SK-N-SH treated with all-trans-retinoic acid at 6 μM for 48 hours (cell line): ENCODE measurements around the gene PFN4.
"Not testable (repeated sequence)": the region's sequence is repeated elsewhere in the genome, so short reads cannot be mapped to it uniquely, and the experiment has no call there.

Experiments
- ATAC-seq: fragments of 200-7000 bp; cut with Tn5 transposase; 3 replicates; pipeline ENCODE4 v1.9.1; 2020; ENCODE audit warnings: mild to moderate bottlenecking, moderate library complexity
- ARNTL ChIP-seq: fragments of 450-650 bp; formaldehyde crosslinking; IDR thresholded peaks from 2 replicates; pipeline ENCODE4 v1.5.0; 2020; ENCODE audit warnings: low read depth, mild to moderate bottlenecking, moderate library complexity, borderline replicate concordance
- BACH2 ChIP-seq: fragments of 250-450 bp; sonication (Bioruptor Pico); IDR thresholded peaks from 2 replicates; pipeline ENCODE4 v1.9.0; 2021; ENCODE audit warnings: mild to moderate bottlenecking, borderline replicate concordance
- CREB5 ChIP-seq: fragments of 250-450 bp; sonication (Bioruptor Pico); IDR thresholded peaks from 2 replicates; pipeline ENCODE4 v1.5.1; 2020; ENCODE audit warnings: low read depth, mild to moderate bottlenecking, moderate library complexity
- CSDC2 ChIP-seq: fragments of 250-450 bp; sonication (Bioruptor Pico); IDR thresholded peaks from 2 replicates; pipeline ENCODE4 v1.5.0; 2020; ENCODE audit warnings: mild to moderate bottlenecking, moderate library complexity
- ESRRG ChIP-seq: fragments of 250-450 bp; sonication (Bioruptor Pico); IDR thresholded peaks from 2 replicates; pipeline ENCODE4 v1.6.1; 2021; ENCODE audit warnings: mild to moderate bottlenecking
- GLIS3 ChIP-seq: fragments of 250-450 bp; sonication (Bioruptor Pico); IDR thresholded peaks from 2 replicates; pipeline ENCODE4 v1.5.0; 2020; ENCODE audit warnings: mild to moderate bottlenecking, moderate library complexity
- ISL1 ChIP-seq: fragments of 250-450 bp; sonication (Bioruptor Pico); IDR thresholded peaks from 2 replicates; pipeline ENCODE4 v2.1.2; 2022; ENCODE audit warnings: mild to moderate bottlenecking, moderate library complexity
- POU6F1 ChIP-seq: fragments of 250-450 bp; sonication (Bioruptor Pico); IDR thresholded peaks from 2 replicates; pipeline ENCODE4 v1.8.0; 2021; ENCODE audit warnings: low read depth, mild to moderate bottlenecking, moderate library complexity, borderline replicate concordance
- PPARA ChIP-seq: fragments of 250-450 bp; sonication (Bioruptor Pico); IDR thresholded peaks from 2 replicates; pipeline ENCODE4 v1.5.0; 2020; ENCODE audit warnings: mild to moderate bottlenecking, borderline replicate concordance
- RARB ChIP-seq: fragments of 250-450 bp; sonication (Bioruptor Pico); IDR thresholded peaks from 2 replicates; pipeline ENCODE4 v1.8.0; 2021; ENCODE audit warnings: mild to moderate bottlenecking, moderate library complexity
- SNAI2 ChIP-seq: fragments of 250-450 bp; sonication (Bioruptor Pico); IDR thresholded peaks from 2 replicates; pipeline ENCODE4 v1.5.0; 2020; ENCODE audit warnings: mild to moderate bottlenecking, moderate library complexity
- TCF4 ChIP-seq: fragments of 250-450 bp; sonication (Bioruptor Pico); IDR thresholded peaks from 2 replicates; pipeline ENCODE4 v1.8.0; 2021; ENCODE audit warnings: mild to moderate bottlenecking, moderate library complexity, borderline replicate concordance
- TOX ChIP-seq: fragments of 250-450 bp; sonication (Bioruptor Pico); IDR thresholded peaks from 2 replicates; pipeline ENCODE4 v1.8.0; 2021; ENCODE audit warnings: mild to moderate bottlenecking, moderate library complexity, borderline replicate concordance
- TSHZ2 ChIP-seq: fragments of 250-450 bp; sonication (Bioruptor Pico); IDR thresholded peaks from 2 replicates; pipeline ENCODE4 v1.5.0; 2020; ENCODE audit warnings: mild to moderate bottlenecking, moderate library complexity
- ZC3H10 ChIP-seq: fragments of 250-450 bp; sonication (Bioruptor Pico); IDR thresholded peaks from 2 replicates; pipeline ENCODE4 v1.5.1; 2021; ENCODE audit warnings: mild to moderate bottlenecking, moderate library complexity
- ZFP3 ChIP-seq: fragments of 250-450 bp; sonication (Bioruptor Pico); IDR thresholded peaks from 2 replicates; pipeline ENCODE4 v1.5.0; 2020; ENCODE audit warnings: mild to moderate bottlenecking, moderate library complexity
- ZNF565 ChIP-seq: fragments of 450-650 bp; formaldehyde crosslinking; conservative IDR thresholded peaks from 2 replicates; pipeline ENCODE4 v1.5.0; 2020; ENCODE audit warnings: low read depth, mild to moderate bottlenecking, moderate library complexity
- ZNF70 ChIP-seq: fragments of 450-650 bp; formaldehyde crosslinking; IDR thresholded peaks from 2 replicates; pipeline ENCODE4 v1.5.0; 2020; ENCODE audit warnings: mild to moderate bottlenecking, moderate library complexity
- ZNF8 ChIP-seq: fragments of 450-650 bp; formaldehyde crosslinking; IDR thresholded peaks from 2 replicates; pipeline ENCODE4 v1.5.0; 2020; ENCODE audit warnings: mild to moderate bottlenecking, moderate library complexity

Gene PFN4

GRCh38 chr2:24104110-24104650 is 19.0 kb downstream of the PFN4 start (continued):
- TF ChIP-seq TSHZ2 (CRISPR knock-in tag) = no peak
- TF ChIP-seq, all 23 proteins: peak for 0

- peak; percentile 74 for ATAC-seq
Observed at GRCh38 chr2:24102677-24103076, 20.5 kb downstream of the PFN4 start.

GRCh38 chr2:24101992-24102391 is 21.1 kb downstream of the PFN4 start:
- peak; percentile 17; the same call in 2 of the 3 replicates for ATAC-seq
- no peak for TF ChIP-seq PPARA
- TF ChIP-seq GLIS3 (CRISPR knock-in tag) = no peak
- no peak for TF ChIP-seq SNAI2 (CRISPR knock-in tag)
- TF ChIP-seq CSDC2 (CRISPR knock-in tag) = no peak
- TF ChIP-seq ZFP3 = no peak
- TF ChIP-seq RARB (CRISPR knock-in tag) = no peak
- no peak for TF ChIP-seq ZNF70 (CRISPR knock-in tag)
- peak; percentile 91 for TF ChIP-seq ISL1 (CRISPR knock-in tag)

More at GRCh38 chr2:24102677-24103076, 20.5 kb downstream of the PFN4 start:
- TF ChIP-seq RARB (CRISPR knock-in tag) (no peak), TOX (CRISPR knock-in tag) (no peak), PPARA (no peak), ARNTL (CRISPR knock-in tag) (no peak), ESRRG (CRISPR knock-in tag) (no peak), TCF4 (peak; percentile 72; the same call in 1 of the 2 replicates), ZC3H10 (CRISPR knock-in tag) (no peak), ISL1 (CRISPR knock-in tag) (peak; percentile 82), ZNF70 (CRISPR knock-in tag) (no peak)

GRCh38 chr2:24100732-24101131 is 22.4 kb downstream of the PFN4 start:
- not testable (repeated sequence) for ATAC-seq
- TF ChIP-seq ZNF8 (CRISPR knock-in tag) = peak; percentile 52
- TF ChIP-seq, all 23 proteins: peak for 1; not testable (repeated sequence) for 22

- not testable (repeated sequence) for ATAC-seq
Observed at GRCh38 chr2:24095171-24095677, 27.9 kb downstream of the PFN4 start.

GRCh38 chr2:24093270-24093669 is 29.9 kb downstream of the PFN4 start:
- ATAC-seq = not testable (repeated sequence)

- ATAC-seq = no peak
- TF ChIP-seq BACH2 (CRISPR knock-in tag) (no peak), ZC3H10 (CRISPR knock-in tag) (no peak), ZNF8 (CRISPR knock-in tag) (no peak), ZFP3 (no peak)
- TF ChIP-seq, all 23 proteins: peak for 0
Observed at GRCh38 chr2:24088821-24089359, 34.2 kb downstream of the PFN4 start.

GRCh38 chr2:24087032-24087431 is 36.1 kb downstream of the PFN4 start:
- ATAC-seq = no peak
- no peak for TF ChIP-seq ZNF565 (CRISPR knock-in tag)
- TF ChIP-seq TOX (CRISPR knock-in tag) = no peak
- no peak for TF ChIP-seq ARNTL (CRISPR knock-in tag)
- no peak for TF ChIP-seq POU6F1 (CRISPR knock-in tag)
- no peak for TF ChIP-seq CREB5
- TF ChIP-seq ZNF8 (CRISPR knock-in tag) = no peak
- TF ChIP-seq ZNF70 (CRISPR knock-in tag) = no peak
- no peak for TF ChIP-seq ESRRG (CRISPR knock-in tag)
- no peak for TF ChIP-seq TCF4
- TF ChIP-seq RARB (CRISPR knock-in tag) = no peak
- no peak for TF ChIP-seq TSHZ2 (CRISPR knock-in tag)
